ENCODE data around the gene PDAP1.

DNA sequence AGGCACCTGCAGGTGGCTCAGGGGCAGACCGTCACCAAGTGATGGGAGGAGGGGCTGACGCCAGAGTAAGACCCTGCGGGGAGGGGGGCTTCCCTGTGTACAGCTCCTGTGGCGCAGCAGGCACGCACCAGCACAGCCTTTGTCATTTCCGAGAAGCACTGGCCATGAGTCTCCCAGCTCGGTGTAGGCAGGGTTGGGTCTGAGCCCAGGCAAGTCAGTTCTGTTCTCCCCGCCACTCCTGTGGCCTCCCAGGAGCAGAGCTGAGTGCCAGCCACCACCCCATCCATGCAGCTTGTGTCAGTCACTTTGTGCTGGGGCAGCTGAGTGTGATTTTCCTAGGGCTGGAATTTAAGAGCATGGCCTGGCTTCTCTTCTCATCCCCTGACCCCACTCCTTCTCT is 43.5 kb upstream of the PDAP1 start:
- no peak for TF ChIP-seq EZH2phosphoT487 (IDR thresholded peaks at IDR 0.05; ENCODE audit: insufficient read depth, low read depth)
- TF ChIP-seq EZH2 (IDR thresholded peaks at IDR 0.05; ENCODE audit: insufficient read depth, poor library complexity, severe bottlenecking), result no peak

Data from GM23248 (cell line).